Ovary (tissue), 9 donors: ENCODE results near the gene HPS3. TPM values are rescaled to one million over a fixed set of nuclear protein-coding genes. Genes with fewer than 3 reads are reported as not detected.

Source experiments
- DNase-seq, 5 donors: peaks; one replicate each; pipeline ENCODE4 v3.0.0-alpha.2; 2019 to 2020
- H3K27ac ChIP-seq, 2 donors: fragments of 200-600 bp; one replicate each; pipeline versions ENCODE4 v1.5.1 to v1.8.0; 2019 to 2022
- H3K27me3 ChIP-seq: fragments of 200-600 bp; one replicate; pipeline ENCODE4 v1.8.0; 2022
- H3K36me3 ChIP-seq: fragments of 200-600 bp; sonication (generic); one replicate; pipeline ENCODE4 v1.5.1; 2019
- H3K4me1 ChIP-seq: one replicate; pipeline ENCODE4 v1.8.1; 2013; ENCODE audit warnings: mild to moderate bottlenecking, moderate library complexity; ENCODE audit not compliant: insufficient read depth
- H3K4me3 ChIP-seq: fragments of 200-600 bp; sonication (generic); one replicate; pipeline ENCODE4 v1.5.1; 2017
- H3K9me3 ChIP-seq, 2 donors: fragments of 200-600 bp in 1 of 2; sonication (generic) in 1 of 2; one replicate each; pipeline versions ENCODE4 v1.5.1 to v1.8.1; 2013 to 2019; ENCODE audit warnings: mild to moderate bottlenecking in 1 of 2, moderate library complexity in 1 of 2
- EP300 ChIP-seq: sonication (generic); formaldehyde crosslinking; IDR thresholded peaks from one replicate; pipeline ENCODE4 v1.6.1; 2017; ENCODE audit warnings: antibody characterized with exemption
- POLR2A ChIP-seq: fragments of 450-650 bp; IDR thresholded peaks from one replicate; pipeline ENCODE4 v1.6.1; 2017; ENCODE audit warnings: antibody characterized with exemption, mild to moderate bottlenecking, moderate library complexity
- WGBS, 3 donors: extraction: QIAGEN DNeasy Blood & Tissue Kit in 1 of 3; methylation state at CpG; one replicate each; pipeline versions ENCODE4 v1.1.5 to v1.1.7; 2013 to 2017; 5-methylcytosine and 5-hydroxymethylcytosine counted together
- intact Hi-C, 4 donors: fragments of 100-400 bp; cut with DNase I; formaldehyde crosslinking; loops; one replicate each; pipeline versions ENCODE4 v1.11.0 to v1.15.1; 2022 to 2023
- polyA plus RNA-seq, 2 donors: library from polyadenylated mRNA; stranded (reverse); fragments of 200-250 nt in 1 of 2; fragments of 350-450 nt in 1 of 2; fragmentation: Illumina TruSeq in 1 of 2; extraction: RNeasy Lipid Tissue Mini Kit (QIAGEN cat#74804) in 1 of 2; gene quantifications; one replicate each; pipeline ENCODE4 v1.2.3, GENCODE V29; 2013 to 2014
- total RNA-seq, 7 donors: library from RNA; depleted of rRNA in 2 of 7; stranded (reverse); fragments of >200 nt in 2 of 7; fragmentation: NEBNext Ultra II Directional in 3 of 7; extraction: Animal tissue kit (Norgen Biotek cat#: 25700) in 3 of 7; gene quantifications; one replicate each; pipeline versions ENCODE4 v1.1.0 to v1.2.4, GENCODE V29; 2016 to 2023
- TF ChIP-seq, protein P1 (sequence below), 3 donors: fragments of 450-650 bp in 2 of 3; fragments of 200-600 bp in 1 of 3; IDR thresholded peaks; one replicate each; pipeline versions ENCODE4 v1.5.1 to v1.8.0; 2016 to 2022; ENCODE audit warnings: antibody characterized with exemption in 3 of 3, mild to moderate bottlenecking in 1 of 3
- donor health status: DM: no; HTN: no; CAD: no; lungs with moderate emphysema.
- donor health status: DM: no; HTN: no; CAD: no.
- donor health status: Bipolar disorder and iron deficiency.
- donor health status: DM: yes; HTN: yes; CAD: no.
- donor health status: DM: no; HTN: no; CAD: no.
- donor health status: DM: yes; HTN: yes; CAD: no.

HPS3 gene
- total and polyA plus RNA-seq, 9 donors: 11.4 to 25.2 (median 17.5) TPM

DNA sequence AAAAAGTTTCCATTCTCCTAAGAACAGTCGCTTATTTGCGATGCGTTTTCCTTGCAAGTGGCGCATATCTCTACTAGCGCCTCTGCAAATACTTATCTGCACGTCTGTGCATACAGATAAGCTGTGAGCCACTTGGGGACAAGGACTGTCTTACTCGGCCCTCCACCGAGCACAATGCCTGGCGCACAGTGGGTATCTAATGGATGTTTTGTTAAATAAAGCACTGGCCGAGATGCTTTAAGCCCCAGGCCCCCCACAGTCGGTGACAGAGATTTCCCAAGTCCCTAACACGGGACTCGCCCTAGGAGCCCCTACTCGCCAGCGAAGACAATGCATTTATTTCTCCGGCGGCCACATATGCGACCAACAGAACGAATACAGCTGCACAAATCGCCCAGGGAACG, 43.6 kb upstream of the HPS3 start:
- peak overlapping the region in 1 of 2 donors; percentile 7 for H3K27ac ChIP-seq
- intact Hi-C loops: no loop called here

DNA sequence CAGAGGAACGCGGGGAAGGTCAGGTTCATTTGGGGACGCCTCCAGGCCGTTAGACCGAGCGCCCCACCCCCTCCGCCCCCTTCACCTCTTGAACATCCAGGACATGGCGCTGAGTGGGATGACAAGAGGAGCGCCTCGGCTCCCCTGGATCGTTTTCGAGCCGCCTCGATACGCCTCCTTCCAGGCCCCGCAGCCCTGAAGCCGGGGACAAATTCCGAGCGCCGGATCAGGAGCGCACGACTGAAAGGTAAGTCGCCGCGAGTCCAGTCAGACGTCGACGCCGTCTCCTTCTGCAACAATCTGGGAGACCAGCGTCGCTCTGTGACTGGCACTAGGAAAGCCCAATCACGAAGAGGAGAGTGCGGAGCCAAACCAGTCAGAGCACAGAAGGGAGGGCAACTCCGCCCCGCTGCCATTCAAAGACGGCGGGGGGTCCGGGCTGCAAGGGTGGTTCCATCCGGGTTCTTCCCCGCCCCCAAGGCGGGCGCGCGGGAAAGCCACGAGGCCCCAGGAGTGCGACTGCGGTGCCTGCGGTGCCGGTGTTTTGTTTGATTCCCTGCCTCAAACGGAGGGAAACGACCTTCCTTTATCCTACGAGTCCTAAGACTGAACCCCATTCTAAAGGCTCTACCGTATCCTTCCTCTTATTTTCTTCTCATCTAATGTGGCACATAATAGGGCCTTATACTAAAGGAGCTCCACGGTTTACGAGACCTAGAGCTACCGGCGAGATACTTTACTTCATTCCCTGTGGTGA, 43.0 kb upstream of the HPS3 start, which contains the start of gene HLTF:
TSS of gene HLTF (minus strand) at position 302 of the 757 bp plus-strand sequence. CDS start at position 105, 197 bp downstream.
- intact Hi-C loops: no loop called here
- peak; percentile 93 to 95 (median 94) for DNase-seq
- 7 to 12% (median 8%) methylated on average over 51 to 57 of the region's 57 CpGs for WGBS, 3 donors
- Histone ChIP-seq H3K36me3 (no peaks in the 10 kb centered on the region), H3K27ac (peak within 1 kb of the TSS in 1 of 2 donors; percentile 7), H3K4me3 (peak within 1 kb of the TSS; percentile 65), H3K4me1 (peaks cover 2% of the 10 kb centered on the region), H3K27me3 (no peaks in the 10 kb centered on the region), H3K9me3 (no peaks in the 10 kb centered on the region)
- TF ChIP-seq, protein P1, sequence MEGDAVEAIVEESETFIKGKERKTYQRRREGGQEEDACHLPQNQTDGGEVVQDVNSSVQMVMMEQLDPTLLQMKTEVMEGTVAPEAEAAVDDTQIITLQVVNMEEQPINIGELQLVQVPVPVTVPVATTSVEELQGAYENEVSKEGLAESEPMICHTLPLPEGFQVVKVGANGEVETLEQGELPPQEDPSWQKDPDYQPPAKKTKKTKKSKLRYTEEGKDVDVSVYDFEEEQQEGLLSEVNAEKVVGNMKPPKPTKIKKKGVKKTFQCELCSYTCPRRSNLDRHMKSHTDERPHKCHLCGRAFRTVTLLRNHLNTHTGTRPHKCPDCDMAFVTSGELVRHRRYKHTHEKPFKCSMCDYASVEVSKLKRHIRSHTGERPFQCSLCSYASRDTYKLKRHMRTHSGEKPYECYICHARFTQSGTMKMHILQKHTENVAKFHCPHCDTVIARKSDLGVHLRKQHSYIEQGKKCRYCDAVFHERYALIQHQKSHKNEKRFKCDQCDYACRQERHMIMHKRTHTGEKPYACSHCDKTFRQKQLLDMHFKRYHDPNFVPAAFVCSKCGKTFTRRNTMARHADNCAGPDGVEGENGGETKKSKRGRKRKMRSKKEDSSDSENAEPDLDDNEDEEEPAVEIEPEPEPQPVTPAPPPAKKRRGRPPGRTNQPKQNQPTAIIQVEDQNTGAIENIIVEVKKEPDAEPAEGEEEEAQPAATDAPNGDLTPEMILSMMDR (IDR thresholded peaks at IDR 0.05): no peak
- TF ChIP-seq POLR2A (no peak), EP300 (no peak)

More for the DNA sequence above, 43.6 kb upstream of the HPS3 start:
- DNase-seq: no peak
- Histone ChIP-seq H3K4me1 (peaks cover 2% of the 10 kb centered on the region), H3K4me3 (peak overlapping the region; percentile 65), H3K9me3 (no peaks in the 10 kb centered on the region), H3K36me3 (no peaks in the 10 kb centered on the region), H3K27me3 (no peaks in the 10 kb centered on the region)
- WGBS, 3 donors: 0 to 1% (median 1%) methylated on average over 21 of the region's 21 CpGs
- TF ChIP-seq POLR2A (no peak), EP300 (no peak)
- TF ChIP-seq, protein P1 (IDR thresholded peaks at IDR 0.05): no peak

DNA sequence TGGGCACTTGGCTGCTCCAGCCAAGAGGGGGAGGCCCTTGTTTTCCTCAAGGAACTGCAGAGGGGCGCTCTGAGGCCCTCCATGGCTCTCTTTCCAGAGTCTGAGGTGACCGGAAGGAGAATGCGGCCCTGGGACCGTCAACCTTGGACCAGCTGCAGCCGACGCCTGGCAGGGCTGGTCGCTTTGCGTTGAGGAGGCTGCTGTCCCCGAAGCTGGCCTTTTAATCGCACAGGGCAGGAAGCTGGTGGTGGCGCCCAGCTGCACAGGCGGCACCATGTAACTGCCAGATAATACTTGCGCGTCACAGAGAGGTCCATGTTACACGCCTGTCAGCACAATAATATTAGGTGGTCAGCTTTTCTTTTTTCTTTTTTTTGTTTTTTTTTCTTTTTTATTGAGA, 42.2 kb upstream of the HPS3 start:
- WGBS, 3 donors: 96 to 100% (median 98%) methylated on average over 15 of the region's 15 CpGs
- Histone ChIP-seq H3K27ac (no peak overlapping the region), H3K4me1 (peaks cover 2% of the 10 kb centered on the region), H3K9me3 (no peaks in the 10 kb centered on the region), H3K4me3 (no peak overlapping the region), H3K27me3 (no peaks in the 10 kb centered on the region), H3K36me3 (no peaks in the 10 kb centered on the region)
- DNase-seq: peak in 2 of 5 donors; percentile 40 to 41
- intact Hi-C loops: no loop called here
- TF ChIP-seq POLR2A (no peak), EP300 (no peak)
- TF ChIP-seq, protein P1 (IDR thresholded peaks at IDR 0.05): no peak

DNA sequence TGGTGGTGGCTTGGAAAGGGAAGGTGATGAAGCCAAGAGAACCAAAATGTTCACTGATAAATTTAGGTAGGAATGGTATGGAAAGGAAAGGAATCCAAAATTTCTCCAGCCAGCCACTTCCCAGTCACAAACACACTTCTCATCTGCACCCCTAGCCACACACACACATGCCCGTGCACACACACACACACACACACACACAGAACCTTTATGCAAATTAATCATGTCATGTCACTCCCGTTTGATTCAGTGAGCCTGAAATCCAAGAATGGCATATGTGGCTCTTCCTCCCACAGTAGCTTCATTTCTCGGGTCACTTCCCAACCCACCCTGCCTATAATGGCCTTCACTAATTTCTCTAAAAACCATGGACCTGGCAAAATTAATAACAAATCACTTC, 40.0 kb upstream of the HPS3 start:
- Histone ChIP-seq H3K36me3 (no peaks in the 10 kb centered on the region), H3K4me1 (peaks cover 2% of the 10 kb centered on the region), H3K27ac (no peak overlapping the region), H3K4me3 (no peak overlapping the region), H3K27me3 (no peaks in the 10 kb centered on the region), H3K9me3 (no peaks in the 10 kb centered on the region)
- intact Hi-C loops: no loop called here
- 82 to 93% (median 83%) methylated on average over 3 of the region's 3 CpGs for WGBS, 3 donors
- no peak for DNase-seq
- TF ChIP-seq, protein P1 (IDR thresholded peaks at IDR 0.05): no peak
- TF ChIP-seq POLR2A (no peak), EP300 (no peak)
